Measurements from ENCODE around the gene PDE7B. TPM values are rescaled to one million over a fixed set of nuclear protein-coding genes. Genes with fewer than 3 reads are reported as not detected.

The PDE7B gene
- total RNA-seq, 2 experiments from 2014 or later = 0.38 to 0.40 TPM

GRCh38 chr6:136051140-136051775 is 199.8 kb downstream of the PDE7B start:
- POLR2A ChIA-PET = no interaction called here
- CTCF ChIA-PET = no interaction called here

- ChIA-PET CTCF (no interaction called here), POLR2A (no interaction called here)
Measured at GRCh38 chr6:136052031-136052430, 200.5 kb downstream of the PDE7B start.

DNA sequence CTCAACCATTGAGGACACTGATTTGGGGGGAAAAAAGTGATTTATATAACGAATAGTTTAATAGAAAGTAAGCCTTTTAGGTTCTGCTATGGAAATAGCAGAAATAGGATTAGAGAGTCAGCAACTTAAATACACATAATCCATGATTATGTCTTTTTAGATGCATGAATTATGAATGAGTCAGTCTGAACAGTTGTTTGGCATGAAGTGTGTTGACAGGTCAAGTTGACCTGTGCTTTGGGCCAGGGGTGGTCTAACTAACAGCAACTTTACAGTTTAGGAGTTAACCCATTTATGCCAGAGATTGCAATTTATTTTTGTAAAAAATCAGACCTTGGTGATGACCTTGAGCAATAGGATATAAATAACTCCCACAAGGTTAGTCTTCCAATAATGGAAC is 207.4 kb downstream of the PDE7B start:
- ChIA-PET POLR2A (no interaction called here), CTCF (no interaction called here)

DNA sequence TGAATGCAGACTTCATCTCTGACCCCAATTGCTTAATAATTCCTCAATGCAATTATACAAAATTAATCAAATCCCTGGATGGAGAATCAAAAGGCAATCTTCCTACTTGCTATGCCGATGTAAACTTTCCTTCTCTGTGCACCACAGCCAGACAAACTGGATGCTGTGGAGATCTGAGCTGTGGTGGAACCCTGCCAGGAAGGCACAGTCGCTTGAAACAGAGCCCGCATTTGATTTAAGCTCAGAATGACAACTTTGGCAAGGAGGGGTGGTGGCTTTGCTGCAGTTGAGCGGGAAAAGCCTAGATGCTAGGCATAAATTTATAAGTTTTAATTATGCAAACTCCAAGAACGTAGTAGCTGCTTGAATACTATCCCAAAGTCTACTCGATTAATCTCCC is 207.8 kb downstream of the PDE7B start:
- ChIA-PET CTCF (no interaction called here), POLR2A (no interaction called here)

DNA sequence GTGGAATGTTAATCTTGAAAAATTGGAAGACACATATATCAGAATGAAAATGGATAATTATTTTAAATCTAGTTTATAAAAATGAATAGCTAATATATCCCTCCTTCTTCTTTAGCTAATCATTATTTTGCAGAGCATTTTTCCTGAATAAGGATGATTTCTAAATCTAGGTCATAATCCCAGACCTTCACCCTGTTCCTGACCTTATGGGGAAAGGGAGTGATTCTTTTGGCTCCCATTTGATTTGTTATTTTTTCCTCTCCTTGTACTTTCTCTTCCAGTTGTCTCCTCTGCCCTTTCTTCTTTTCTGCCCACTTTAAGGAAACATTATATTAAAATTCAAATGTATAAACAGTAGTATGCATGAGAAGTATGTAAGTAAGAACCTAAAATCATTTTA is 208.6 kb downstream of the PDE7B start:
- CTCF ChIA-PET = no interaction called here
- POLR2A ChIA-PET = no interaction called here

DNA sequence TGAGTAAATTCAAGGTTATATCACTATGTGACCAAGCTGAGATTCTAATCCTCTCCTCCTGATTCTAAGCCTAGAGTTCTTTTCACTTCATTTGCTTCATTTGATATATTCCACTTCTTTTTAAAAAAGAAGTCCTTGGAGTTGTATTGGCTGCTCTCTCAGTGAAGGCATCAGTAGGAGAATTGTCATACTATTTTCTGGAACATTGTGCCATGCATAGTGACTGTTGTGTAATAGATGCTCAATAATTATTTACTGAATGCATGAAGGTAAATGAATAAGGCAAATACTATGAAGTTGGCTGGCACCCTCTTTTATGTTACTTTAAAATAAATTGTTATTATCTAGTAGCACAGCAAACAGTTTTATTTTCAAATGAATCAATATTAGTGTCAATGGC is 209.3 kb downstream of the PDE7B start:
- CTCF ChIA-PET = no interaction called here
- POLR2A ChIA-PET = no interaction called here

DNA sequence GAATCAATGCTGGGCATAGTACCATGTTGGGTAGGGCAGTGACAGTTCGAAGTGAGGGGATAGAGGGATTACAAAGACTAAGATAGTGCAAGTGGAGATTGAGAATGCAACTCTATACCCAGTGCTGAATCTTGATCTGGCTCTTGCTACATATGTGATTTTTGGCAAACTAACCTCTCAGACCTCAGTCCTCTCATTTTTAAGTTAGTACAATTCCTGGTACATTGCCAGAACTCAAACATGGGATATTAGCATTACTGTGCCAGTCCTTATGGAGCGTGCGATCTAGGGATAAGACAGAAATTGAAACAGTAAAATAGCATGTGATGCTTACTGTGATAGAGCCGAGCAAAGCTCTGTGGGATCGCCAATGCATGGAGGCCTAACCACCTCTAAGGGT is 210.2 kb downstream of the PDE7B start:
- POLR2A ChIA-PET = no interaction called here

GRCh38 chr6:136063096-136063495 is 211.6 kb downstream of the PDE7B start:
- POLR2A ChIA-PET = no interaction called here

More for the DNA sequence above, 210.2 kb downstream of the PDE7B start:
- CTCF ChIA-PET = no interaction called here

DNA sequence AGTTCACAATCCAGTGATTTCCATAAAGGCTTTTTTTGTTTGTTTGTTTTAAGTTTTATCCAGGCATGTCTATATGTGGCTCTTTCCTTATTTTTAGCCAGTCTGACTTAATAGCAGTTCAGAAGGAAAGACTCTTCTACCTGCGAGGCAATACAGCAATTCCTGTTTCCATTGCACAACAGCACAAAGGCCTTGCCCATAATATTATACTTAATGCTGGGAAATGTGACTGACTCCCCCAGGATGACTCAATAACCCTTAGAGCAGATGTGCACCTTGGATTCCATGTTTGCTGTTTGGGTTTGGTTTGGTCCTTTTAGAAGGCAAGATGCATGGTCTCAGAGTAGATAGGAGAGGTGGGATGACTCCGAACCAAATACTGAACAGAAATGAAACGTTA is 214.5 kb downstream of the PDE7B start:
- CTCF ChIA-PET = no interaction called here
- POLR2A ChIA-PET = no interaction called here

More at GRCh38 chr6:136063096-136063495, 211.6 kb downstream of the PDE7B start:
- CTCF ChIA-PET = no interaction called here

- POLR2A ChIA-PET = no interaction called here
Measured at GRCh38 chr6:136067731-136068341, 216.3 kb downstream of the PDE7B start.

GRCh38 chr6:136069119-136069518 is 217.6 kb downstream of the PDE7B start:
- CTCF ChIA-PET = no interaction called here
- POLR2A ChIA-PET = no interaction called here

More at GRCh38 chr6:136067731-136068341, 216.3 kb downstream of the PDE7B start:
- CTCF ChIA-PET = no interaction called here

GRCh38 chr6:136070815-136071214 is 219.3 kb downstream of the PDE7B start:
- POLR2A ChIA-PET = no interaction called here
- CTCF ChIA-PET = no interaction called here

DNA sequence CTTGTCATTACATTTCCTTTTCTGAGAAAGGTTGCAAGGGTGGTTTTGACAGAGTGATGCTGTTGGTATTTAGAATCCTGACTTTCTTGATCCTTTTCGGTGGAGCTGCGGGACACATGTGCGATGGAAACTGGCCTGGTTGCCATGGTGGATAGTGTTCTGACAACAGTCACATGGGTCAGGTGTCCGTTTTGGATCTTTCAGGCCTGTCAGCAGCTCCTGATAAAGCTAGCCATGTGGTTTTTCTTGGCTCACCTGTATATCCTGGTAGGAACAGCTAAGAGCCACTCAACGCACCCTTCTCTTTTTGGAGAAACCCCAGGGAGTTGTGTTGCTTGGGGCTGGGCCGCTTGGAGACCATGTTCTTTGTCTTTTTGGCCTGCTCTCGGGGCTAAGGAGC is 221.2 kb downstream of the PDE7B start:
- ChIA-PET CTCF (no interaction called here), POLR2A (no interaction called here)

GRCh38 chr6:136073216-136073615 is 221.7 kb downstream of the PDE7B start:
- ChIA-PET POLR2A (no interaction called here), CTCF (no interaction called here)

DNA sequence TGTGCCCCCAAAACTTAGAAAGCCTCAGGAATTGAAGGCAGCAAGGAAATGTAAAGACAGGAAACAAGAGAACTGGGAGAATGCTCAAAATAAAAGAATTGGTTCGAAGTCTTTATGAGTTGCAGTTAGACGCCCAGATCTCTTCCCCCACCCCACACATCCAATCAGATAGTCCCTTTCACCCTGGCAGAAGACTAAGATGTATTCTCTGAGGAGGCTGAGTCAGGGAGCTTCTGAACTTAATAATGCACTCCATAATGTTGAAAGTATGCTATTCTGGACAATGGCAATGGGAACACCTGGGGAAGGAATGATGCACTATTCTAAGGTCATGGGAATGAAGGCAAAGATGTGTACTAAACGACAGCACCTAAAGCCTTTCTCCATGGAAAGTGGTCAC is 225.0 kb downstream of the PDE7B start:
- ChIA-PET CTCF (no interaction called here), POLR2A (no interaction called here)

GRCh38 chr6:136077834-136078576 is 226.5 kb downstream of the PDE7B start:
- CTCF ChIA-PET = no interaction called here
- POLR2A ChIA-PET = no interaction called here

DNA sequence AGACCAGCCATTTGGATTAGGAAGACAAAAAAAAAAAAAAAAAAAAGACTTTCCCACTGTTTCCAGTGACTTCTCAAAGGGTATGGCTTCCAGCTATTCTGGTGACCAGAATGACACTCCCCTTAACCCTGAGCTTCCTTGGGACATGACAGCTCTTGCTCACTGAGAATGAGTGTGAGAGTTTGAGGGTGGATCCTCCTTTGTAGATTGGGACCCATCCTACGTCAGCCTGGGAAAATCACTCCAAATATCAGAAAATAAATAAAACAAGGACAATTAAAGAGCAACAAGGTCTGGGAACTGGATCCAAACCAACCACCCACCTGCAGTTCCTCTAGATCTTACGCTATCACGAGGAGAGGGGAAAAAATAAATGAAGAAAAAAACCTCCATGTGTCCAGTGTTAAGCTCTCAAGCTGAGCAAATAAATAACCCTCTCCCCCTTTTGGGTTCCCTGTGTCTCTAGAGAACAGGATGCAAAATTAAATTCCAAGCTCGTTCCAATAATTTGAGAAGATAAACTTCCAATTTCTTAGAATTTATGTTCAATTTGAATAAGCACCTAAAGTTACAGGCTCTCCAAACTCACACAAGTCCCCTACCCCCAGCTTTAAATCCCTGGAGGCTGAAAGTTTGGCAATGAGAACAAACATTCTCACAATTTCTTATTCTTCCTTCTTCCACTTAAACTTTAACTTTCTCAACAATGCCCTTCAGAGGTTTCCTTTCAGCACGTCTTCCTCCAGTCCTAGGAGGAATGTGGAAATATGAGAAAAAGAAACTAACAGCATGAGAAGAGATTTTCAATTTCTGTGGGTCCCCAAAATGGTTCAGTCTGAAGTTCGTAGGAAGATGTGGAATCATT is 228.4 kb downstream of the PDE7B start:
- POLR2A ChIA-PET = no interaction called here
- CTCF ChIA-PET = no interaction called here

- CTCF ChIA-PET = no interaction called here
Measured at GRCh38 chr6:136083540-136083939, 232.0 kb downstream of the PDE7B start.

GRCh38 chr6:136084403-136084802 is 232.9 kb downstream of the PDE7B start:
- ChIA-PET POLR2A (no interaction called here), CTCF (no interaction called here)

More at GRCh38 chr6:136083540-136083939, 232.0 kb downstream of the PDE7B start:
- POLR2A ChIA-PET = no interaction called here

DNA sequence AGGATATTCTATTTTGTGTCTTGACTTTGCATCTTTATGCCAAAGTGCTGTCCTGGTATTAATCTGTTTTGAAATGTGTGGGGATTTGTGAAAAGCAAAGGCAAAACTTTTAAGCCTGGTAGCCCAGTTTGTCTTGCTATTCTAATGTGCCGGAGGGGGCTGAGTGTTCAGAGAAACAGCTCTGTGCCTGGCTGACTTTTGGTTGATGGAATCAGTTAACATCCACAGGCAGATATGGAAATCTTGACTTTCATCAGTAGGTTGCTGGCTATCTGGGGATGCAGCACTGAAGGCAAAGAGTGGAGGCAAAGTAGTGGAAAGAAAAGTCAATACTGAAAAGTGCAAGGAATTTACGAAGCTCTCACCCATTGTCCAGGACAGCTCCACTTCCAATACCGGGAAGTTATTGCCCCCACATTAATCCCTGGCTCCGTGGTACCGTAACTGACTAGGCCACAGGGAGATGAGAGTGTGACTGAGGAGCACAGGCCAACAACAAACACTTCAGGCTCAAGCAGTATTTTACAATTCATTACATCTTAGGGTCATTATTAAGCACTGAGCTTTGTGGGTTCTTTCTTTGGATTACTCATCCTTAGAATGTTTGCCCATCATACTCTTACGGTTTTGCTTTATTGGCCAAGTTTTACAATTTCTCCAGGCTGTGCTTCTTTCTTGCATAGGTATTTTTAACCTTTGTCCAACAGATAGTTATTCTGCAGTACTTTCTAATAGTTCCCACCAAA is 234.0 kb downstream of the PDE7B start:
- CTCF ChIA-PET = no interaction called here
- POLR2A ChIA-PET = no interaction called here

All from activated CD8-positive, alpha-beta memory T cell treated with anti-CD3 and anti-CD28 coated beads for 36 hours (primary cell).